AG04449 (cell line): ENCODE data around the gene DYNC2H1.
A peak's percentile ranks its signal among the peaks of the same experiment; 100 is the strongest.

Source experiments
- CTCF ChIA-PET: fragments of 350-600 bp; formaldehyde crosslinking; extraction: SDS; loops from one replicate; lab custom pipeline; 2021; ENCODE audit warnings: antibody characterized with exemption; lab: Yijun Ruan, JAX
- POLR2A ChIA-PET: fragments of 400-600, 350-600 bp; formaldehyde crosslinking; extraction: SDS; loops from one replicate; lab custom pipeline; 2020; ENCODE audit warnings: antibody characterized with exemption, inconsistent platforms; lab: Yijun Ruan, JAX
- DNase-seq: peaks from one replicate; pipeline ENCODE4 v3.0.0-alpha.2; 2010; ENCODE audit warnings: low read depth, low spot score
- H3K4me3 ChIP-seq: 2 replicates; pipeline ENCODE4 v1.5.1; 2011; ENCODE audit warnings: low read depth, mild to moderate bottlenecking, control low read depth, low read length
- CTCF ChIP-seq: IDR thresholded peaks from one replicate; pipeline ENCODE4 v1.5.1; 2011; ENCODE audit warnings: mild to moderate bottlenecking, moderate library complexity, low read length, control low read depth, inconsistent platforms; ENCODE audit not compliant: insufficient read depth; ENCODE audit errors: missing control alignments

Gene DYNC2H1

GRCh38 chr11:103086461-103086860 lies 22.8 kb upstream of the DYNC2H1 start:
- no peak overlapping the region for H3K4me3 ChIP-seq
- no peak for TF ChIP-seq CTCF
- ChIA-PET POLR2A (no interaction called here), CTCF (interaction anchor here (1.4 kb wide), 1 partner anchor 22 kb away, joined by 7 read pairs; the partner anchor contains the start of gene DYNC2H1)
- no peak for DNase-seq

- CTCF ChIA-PET: interaction anchor here (1.1 to 5.5 kb wide), 4 partner anchors 10 to 55 kb away, joined by 4 to 50 read pairs (median 5); partner anchors contain the start of gene DYNC2H1
Observed at GRCh38 chr11:103091064-103091800, 18.0 kb upstream of the DYNC2H1 start.

GRCh38 chr11:103091801-103092524 lies 17.3 kb upstream of the DYNC2H1 start, which contains the start of gene DCUN1D5:
Gene DCUN1D5 (minus strand): TSS chr11:103092160. CDS start chr11:103091872, 288 bp downstream.
- no peak for TF ChIP-seq CTCF
- ChIA-PET POLR2A (interaction anchor here (0.5 to 1.5 kb wide), 4 partner anchors 9 to 17 kb away, joined by 3 to 11 read pairs (median 4); partner anchors contain the start of gene DYNC2H1), CTCF (interaction anchor here (0.8 to 5.5 kb wide), 2 partner anchors 9 to 15 kb away, joined by 3 to 50 read pairs; partner anchors contain the start of gene DYNC2H1)
- H3K4me3 ChIP-seq: peak within 1 kb of the TSS; percentile 81
- DNase-seq: peak; percentile 63

More at GRCh38 chr11:103091064-103091800, 18.0 kb upstream of the DYNC2H1 start:
- H3K4me3 ChIP-seq: peak overlapping the region; percentile 81
- POLR2A ChIA-PET: interaction anchor here (0.5 to 1.5 kb wide), 3 partner anchors 10 to 18 kb away, joined by 3 to 11 read pairs (median 5); partner anchors contain the start of gene DYNC2H1
- TF ChIP-seq CTCF: no peak
- no peak for DNase-seq

GRCh38 chr11:103097279-103097678 lies 11.9 kb upstream of the DYNC2H1 start:
- H3K4me3 ChIP-seq: no peak overlapping the region
- POLR2A ChIA-PET: no interaction called here
- CTCF ChIA-PET: interaction anchor here (0.6 kb wide), 1 partner anchor 12 kb away, joined by 3 read pairs; the partner anchor contains the start of gene DYNC2H1
- no peak for TF ChIP-seq CTCF
- DNase-seq: no peak

- POLR2A ChIA-PET: interaction anchor here (1.1 kb wide), 1 partner anchor 18 kb away, joined by 11 read pairs; the partner anchor contains the start of gene DCUN1D5
- CTCF ChIA-PET: interaction anchor here (1.0 to 5.3 kb wide), 18 partner anchors 8 to 195 kb away, joined by 3 to 50 read pairs (median 4); partner anchors contain the start of gene DCUN1D5
- DNase-seq: no peak
Observed at GRCh38 chr11:103109818-103110388, 677 bp downstream of the DYNC2H1 start.

More at GRCh38 chr11:103109818-103110388, 677 bp downstream of the DYNC2H1 start:
- no peak for TF ChIP-seq CTCF
- peak overlapping the region; percentile 84 for H3K4me3 ChIP-seq
